HCT116 (cell line): ENCODE measurements around the gene F11R. TPM values are rescaled to one million over a fixed set of nuclear protein-coding genes. Genes with fewer than 3 reads are reported as not detected.
A peak's percentile ranks its signal among the peaks of the same experiment; 100 is the strongest.

Experiments
- ATAC-seq: fragments of 200-7000 bp; cut with Tn5 transposase; 2 replicates; pipeline ENCODE4 v1.9.1; 2020; ENCODE audit warnings: mild to moderate bottlenecking, moderate library complexity
- BruUV-seq: library from RNA; stranded (reverse); fragments of 400-500 nt; replicated peaks from 2 replicates; lab custom pipeline; 2021; lab: Mats Ljungman, UMichigan
- CTCF ChIA-PET: fragments of 300-600 bp; sonication (Branson Sonifier 250); formaldehyde crosslinking; loops from one replicate; lab custom pipeline; 2021; ENCODE audit warnings: antibody characterized with exemption; lab: Charles Lee
- POLR2A ChIA-PET: fragments of 300-600, 350-600 bp; sonication (Branson Sonifier 250); formaldehyde crosslinking; loops from one replicate; lab custom pipeline; 2021; ENCODE audit warnings: antibody characterized with exemption; lab: Charles Lee
- RAD21 ChIA-PET, 2 experiments: fragments of 300-600 bp; sonication (Branson Sonifier 250); formaldehyde crosslinking; loops; one replicate each; lab custom pipeline; 2023; ENCODE audit warnings: low total read pairs in 2 of 2; ENCODE audit not compliant: uncharacterized antibody in 2 of 2, unreplicated experiment in 2 of 2, low non-redundant PET in 1 of 2; lab: Charles Lee
- DNase-seq: peaks from one replicate; pipeline ENCODE4 v3.0.0-alpha.2; 2010; ENCODE audit warnings: low read depth, low spot score
- H2AFZ ChIP-seq: fragments of 200-600 bp; shearing (Covaris generic), sonication (generic); 2 replicates; pipeline ENCODE4 v1.6.1; 2017; ENCODE audit warnings: low read depth, mixed run types, mixed read lengths, antibody characterized with exemption, low read length; ENCODE audit not compliant: poor library complexity, severe bottlenecking
- H3K27ac ChIP-seq: 2 replicates; pipeline ENCODE4 v1.5.1; 2012; ENCODE audit warnings: low read depth, low read length
- H3K27me3 ChIP-seq: fragments of 200-600 bp; sonication (generic); 2 replicates; pipeline ENCODE4 v1.6.1; 2016; ENCODE audit warnings: mixed run types, low read length, mixed read lengths; ENCODE audit not compliant: insufficient read depth
- H3K36me3 ChIP-seq, 2 experiments: fragments of 200-500 bp in 1 of 2; fragments of 200-600 bp in 1 of 2; sonication (Bioruptor generic) in 1 of 2; sonication (generic) in 1 of 2; 2 replicates each; pipeline versions ENCODE4 v1.5.1 to v1.6.1; 2014 to 2016; ENCODE audit warnings: low read length in 2 of 2, inconsistent platforms in 1 of 2, mixed read lengths in 1 of 2, mixed run types in 1 of 2; ENCODE audit not compliant: insufficient read depth in 2 of 2, control insufficient read depth in 1 of 2
- H3K4me1 ChIP-seq, 2 experiments: fragments of 200-600 bp in 1 of 2; sonication (generic) in 1 of 2; 2 replicates each; pipeline versions ENCODE4 v1.5.1 to v1.6.1; 2012 to 2017; ENCODE audit warnings: low read length in 2 of 2, inconsistent platforms in 1 of 2, mild to moderate bottlenecking in 1 of 2, mixed read lengths in 1 of 2, mixed run types in 1 of 2, moderate library complexity in 1 of 2; ENCODE audit not compliant: insufficient read depth in 2 of 2, control insufficient read depth in 1 of 2
- H3K4me2 ChIP-seq: fragments of 200-600 bp; sonication (generic); 2 replicates; pipeline ENCODE4 v1.6.1; 2017; ENCODE audit warnings: mixed run types, low read length, mixed read lengths
- H3K4me3 ChIP-seq, 2 experiments: fragments of 200-600 bp in 1 of 2; sonication (generic) in 1 of 2; replicated peaks in 1 of 2; 2 replicates each; pipeline ENCODE4 v1.5.1; 2011 to 2016; ENCODE audit warnings: low read length in 2 of 2, control low read depth in 1 of 2, low read depth in 1 of 2, mild to moderate bottlenecking in 1 of 2, mixed read lengths in 1 of 2, mixed run types in 1 of 2
- H3K79me2 ChIP-seq: fragments of 200-600 bp; sonication (generic); 2 replicates; pipeline ENCODE4 v1.6.1; 2017; ENCODE audit warnings: mild to moderate bottlenecking, mixed run types, low read length, moderate library complexity, mixed read lengths; ENCODE audit not compliant: insufficient read depth
- H3K9ac ChIP-seq: fragments of 200-600 bp; sonication (generic); 2 replicates; pipeline ENCODE4 v1.6.1; 2016; ENCODE audit warnings: low read length, mixed read lengths
- H3K9me2 ChIP-seq: fragments of 200-600 bp; sonication (generic), shearing (Covaris generic); 2 replicates; pipeline ENCODE4 v1.6.1; 2017; ENCODE audit warnings: mixed run types, mild to moderate bottlenecking, moderate library complexity; ENCODE audit not compliant: insufficient read depth
- H3K9me3 ChIP-seq, 2 experiments: fragments of 200-500 bp in 1 of 2; fragments of 200-600 bp in 1 of 2; sonication (Bioruptor generic) in 1 of 2; sonication (generic) in 1 of 2; 2 replicates each; pipeline ENCODE4 v1.6.1; 2014 to 2017; ENCODE audit warnings: low read length in 2 of 2, mixed read lengths in 2 of 2, inconsistent platforms in 1 of 2, low read depth in 1 of 2, mild to moderate bottlenecking in 1 of 2, mixed run types in 1 of 2, moderate library complexity in 1 of 2; ENCODE audit not compliant: control insufficient read depth in 1 of 2, insufficient read depth in 1 of 2
- H4K20me1 ChIP-seq: fragments of 200-600 bp; sonication (generic), shearing (Covaris generic); 2 replicates; pipeline ENCODE4 v1.6.1; 2017; ENCODE audit warnings: mixed run types, mild to moderate bottlenecking, moderate library complexity; ENCODE audit not compliant: insufficient read depth
- ATF3 ChIP-seq: IDR thresholded peaks from 2 replicates; pipeline ENCODE4 v1.6.1; 2012
- CBX3 ChIP-seq: IDR thresholded peaks from 2 replicates; pipeline ENCODE4 v1.6.1; 2012; ENCODE audit warnings: low read depth
- CEBPB ChIP-seq: IDR thresholded peaks from 2 replicates; pipeline ENCODE4 v1.6.1; 2012; ENCODE audit warnings: low read depth
- EGR1 ChIP-seq: IDR thresholded peaks from 2 replicates; pipeline ENCODE4 v1.6.1; 2012; ENCODE audit warnings: low read depth
- EZH2 ChIP-seq: fragments of 200-600 bp; sonication (generic); IDR thresholded peaks from 2 replicates; pipeline ENCODE4 v1.6.1; 2017; ENCODE audit warnings: antibody characterized with exemption, mixed run types
- FOSL1 ChIP-seq: IDR thresholded peaks from 2 replicates; pipeline ENCODE4 v1.6.1; 2012; ENCODE audit warnings: low read depth
- JUND ChIP-seq: IDR thresholded peaks from 2 replicates; pipeline ENCODE4 v1.6.1; 2012
- POLR2A ChIP-seq: IDR thresholded peaks from 2 replicates; pipeline ENCODE4 v1.7.0; 2011; ENCODE audit warnings: borderline replicate concordance; ENCODE audit not compliant: insufficient read depth, insufficient read length; ENCODE audit errors: extremely low read depth
- POLR2AphosphoS5 ChIP-seq: IDR thresholded peaks from 2 replicates; pipeline ENCODE4 v1.6.1; 2011; ENCODE audit warnings: mild to moderate bottlenecking, low read depth, low read length, moderate library complexity
- RAD21 ChIP-seq: IDR thresholded peaks from 2 replicates; pipeline ENCODE4 v1.6.1; 2012; ENCODE audit warnings: low read depth, mild to moderate bottlenecking
- REST ChIP-seq: IDR thresholded peaks from 2 replicates; pipeline ENCODE4 v1.6.1; 2012; ENCODE audit warnings: low read depth
- SIN3A ChIP-seq: IDR thresholded peaks from 2 replicates; pipeline ENCODE4 v1.6.1; 2012; ENCODE audit warnings: low read depth
- SP1 ChIP-seq: IDR thresholded peaks from 2 replicates; pipeline ENCODE4 v1.6.1; 2012; ENCODE audit warnings: low read depth
- SRF ChIP-seq: IDR thresholded peaks from 2 replicates; pipeline ENCODE4 v1.6.1; 2012; ENCODE audit warnings: low read depth
- YY1 ChIP-seq: IDR thresholded peaks from 2 replicates; pipeline ENCODE4 v1.6.1; 2011; ENCODE audit warnings: low read length, low read depth, moderate library complexity, mild to moderate bottlenecking; ENCODE audit not compliant: insufficient replicate concordance; ENCODE audit errors: extremely low read depth
- ZNF274 ChIP-seq: fragments of 200-500 bp; sonication (Bioruptor generic); IDR thresholded peaks from 2 replicates; pipeline ENCODE4 v1.6.1; 2014; ENCODE audit warnings: mild to moderate bottlenecking, low read depth, low read length, inconsistent platforms
- intact Hi-C: fragments of 100-400 bp; cut with micrococcal nuclease; formaldehyde crosslinking; loops from 2 replicates; pipeline ENCODE4 v1.10.0; 2022
- total RNA-seq: library from RNA; stranded (reverse); gene quantifications from one replicate; pipeline ENCODE4 v1.2.1, GENCODE V29; 2021; ENCODE audit not compliant: unreplicated experiment
- TF ChIP-seq, protein P1 (sequence below): IDR thresholded peaks from 2 replicates; pipeline ENCODE4 v1.6.1; 2011; ENCODE audit warnings: mild to moderate bottlenecking, low read length, moderate library complexity; ENCODE audit not compliant: insufficient replicate concordance; ENCODE audit errors: extremely low read depth
- TF ChIP-seq, protein P2 (sequence below), 3 experiments: fragments of 200-600 bp in 1 of 3; sonication (generic) in 1 of 3; IDR thresholded peaks in 2 of 3; conservative IDR thresholded peaks in 1 of 3; 2 replicates each; pipeline ENCODE4 v1.5.1; 2012 to 2017; ENCODE audit warnings: low read depth in 2 of 3, low read length in 2 of 3, antibody characterized with exemption in 1 of 3, borderline replicate concordance in 1 of 3, control low read depth in 1 of 3, mild to moderate bottlenecking in 1 of 3, mixed read lengths in 1 of 3, mixed run types in 1 of 3, moderate library complexity in 1 of 3; ENCODE audit not compliant: insufficient read depth in 1 of 3

Gene F11R
- total RNA-seq, 1 experiment from 2014 or later: 86.7 TPM

- Histone ChIP-seq H3K4me1 (peaks cover 18 to 49% of the 10 kb centered on the region in 2 experiments), H3K4me3 (peak overlapping the region; percentile 96 to 97), H3K27me3 (no peaks in the 10 kb centered on the region), H3K9me3 (no peaks in the 10 kb centered on the region), H3K36me3 (peaks cover 0 to 2% of the 10 kb centered on the region in 2 experiments; a peak in 1 of 4 replicates), H2AFZ (no peak overlapping the region), H3K9ac (peak overlapping the region; percentile 98), H3K9me2 (no peaks in the 10 kb centered on the region), H3K4me2 (peak overlapping the region; percentile 95), H3K27ac (peak overlapping the region; percentile 68), H4K20me1 (0 out of 2 replicates have a peak, but pooled peaks cover 5% of the 10 kb centered on the region), H3K79me2 (peaks cover 43% of the 10 kb centered on the region)
- peak; percentile 99 for DNase-seq
- POLR2A ChIA-PET: interaction anchor here (0.6 to 3.0 kb wide), 20 partner anchors 9 to 164 kb away, joined by 3 to 24 read pairs (median 6); partner anchors contain the start of genes DEDD, NECTIN4, TSTD1 and USF1
- TSS peak; percentile 95 for BruUV-seq
- RAD21 ChIA-PET: interaction anchor here (0.9 to 1.2 kb wide), 2 partner anchors 24 kb away, joined by 4 to 5 read pairs; partner anchors contain the start of gene USF1 (in 1 of the 2)
- intact Hi-C loops: loop anchor here (1.0 to 5.0 kb wide), 3 partner anchors 76 to 131 kb away; partner anchors contain the start of genes KLHDC9, NIT1, PFDN2 and UFC1
- ATAC-seq: peak; percentile 96
- CTCF ChIA-PET: interaction anchor here (0.7 to 3.0 kb wide), 11 partner anchors 11 to 346 kb away, joined by 3 to 19 read pairs (median 5); partner anchors contain the start of genes ITLN2 and TSTD1
- TF ChIP-seq POLR2AphosphoS5 (peak; percentile 84), REST (no peak), SRF (no peak), FOSL1 (no peak; the same call in 1 of the 2 replicates), CEBPB (no peak), POLR2A (peak; percentile 41), ZNF274 (no peak), EZH2 (no peak), RAD21 (no peak), CBX3 (0 out of 2 replicates have a peak, but pooled peaks have one; percentile 70), SIN3A (peak; percentile 81), SP1 (peak; percentile 96), YY1 (peak; percentile 12), JUND (no peak), EGR1 (no peak), ATF3 (no peak)
- TF ChIP-seq, protein P1, sequence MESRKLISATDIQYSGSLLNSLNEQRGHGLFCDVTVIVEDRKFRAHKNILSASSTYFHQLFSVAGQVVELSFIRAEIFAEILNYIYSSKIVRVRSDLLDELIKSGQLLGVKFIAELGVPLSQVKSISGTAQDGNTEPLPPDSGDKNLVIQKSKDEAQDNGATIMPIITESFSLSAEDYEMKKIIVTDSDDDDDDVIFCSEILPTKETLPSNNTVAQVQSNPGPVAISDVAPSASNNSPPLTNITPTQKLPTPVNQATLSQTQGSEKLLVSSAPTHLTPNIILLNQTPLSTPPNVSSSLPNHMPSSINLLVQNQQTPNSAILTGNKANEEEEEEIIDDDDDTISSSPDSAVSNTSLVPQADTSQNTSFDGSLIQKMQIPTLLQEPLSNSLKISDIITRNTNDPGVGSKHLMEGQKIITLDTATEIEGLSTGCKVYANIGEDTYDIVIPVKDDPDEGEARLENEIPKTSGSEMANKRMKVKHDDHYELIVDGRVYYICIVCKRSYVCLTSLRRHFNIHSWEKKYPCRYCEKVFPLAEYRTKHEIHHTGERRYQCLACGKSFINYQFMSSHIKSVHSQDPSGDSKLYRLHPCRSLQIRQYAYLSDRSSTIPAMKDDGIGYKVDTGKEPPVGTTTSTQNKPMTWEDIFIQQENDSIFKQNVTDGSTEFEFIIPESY: no peak
- TF ChIP-seq, protein P2, sequence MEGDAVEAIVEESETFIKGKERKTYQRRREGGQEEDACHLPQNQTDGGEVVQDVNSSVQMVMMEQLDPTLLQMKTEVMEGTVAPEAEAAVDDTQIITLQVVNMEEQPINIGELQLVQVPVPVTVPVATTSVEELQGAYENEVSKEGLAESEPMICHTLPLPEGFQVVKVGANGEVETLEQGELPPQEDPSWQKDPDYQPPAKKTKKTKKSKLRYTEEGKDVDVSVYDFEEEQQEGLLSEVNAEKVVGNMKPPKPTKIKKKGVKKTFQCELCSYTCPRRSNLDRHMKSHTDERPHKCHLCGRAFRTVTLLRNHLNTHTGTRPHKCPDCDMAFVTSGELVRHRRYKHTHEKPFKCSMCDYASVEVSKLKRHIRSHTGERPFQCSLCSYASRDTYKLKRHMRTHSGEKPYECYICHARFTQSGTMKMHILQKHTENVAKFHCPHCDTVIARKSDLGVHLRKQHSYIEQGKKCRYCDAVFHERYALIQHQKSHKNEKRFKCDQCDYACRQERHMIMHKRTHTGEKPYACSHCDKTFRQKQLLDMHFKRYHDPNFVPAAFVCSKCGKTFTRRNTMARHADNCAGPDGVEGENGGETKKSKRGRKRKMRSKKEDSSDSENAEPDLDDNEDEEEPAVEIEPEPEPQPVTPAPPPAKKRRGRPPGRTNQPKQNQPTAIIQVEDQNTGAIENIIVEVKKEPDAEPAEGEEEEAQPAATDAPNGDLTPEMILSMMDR (IDR thresholded peaks at IDR 0.05 in 2 of 3, conservative IDR thresholded peaks at IDR 0.05 in 1 of 3; ENCODE audit: borderline replicate concordance in 1 of 3, insufficient read depth in 1 of 3, low read depth in 2 of 3, low read length in 2 of 3): no peak
Observed at GRCh38 chr1:161021165-161021969, 415 bp upstream of the F11R start.
